SH-SY5Y (cell line): ENCODE measurements around the gene SDC3.

Source experiments
- GATA2 ChIP-seq: IDR thresholded peaks from 2 replicates; pipeline ENCODE4 v1.6.1; 2011; ENCODE audit warnings: mild to moderate bottlenecking, low read depth, low read length
- GATA3 ChIP-seq: IDR thresholded peaks from 2 replicates; pipeline ENCODE4 v1.6.1; 2011; ENCODE audit warnings: low read depth, mild to moderate bottlenecking, low read length, moderate library complexity

DNA sequence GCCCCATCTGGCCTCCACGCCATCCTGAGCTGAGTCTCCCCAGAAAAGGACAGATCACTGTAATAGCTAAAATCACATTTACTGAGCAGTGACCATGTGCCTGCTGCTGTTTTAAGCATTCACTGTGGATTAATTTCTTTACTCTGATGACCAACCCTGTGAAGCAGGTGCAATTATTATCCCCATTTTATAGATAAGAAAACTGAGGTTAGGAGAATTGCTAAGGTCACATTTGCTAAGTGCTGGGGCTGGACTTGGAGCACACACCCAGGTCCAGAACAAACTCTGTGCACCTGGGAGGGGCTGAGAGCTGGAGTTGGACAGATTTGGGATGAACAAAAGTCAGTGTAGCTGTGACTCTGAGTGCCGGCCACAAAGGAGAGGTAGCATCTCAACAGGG, 58.0 kb downstream of the SDC3 start:
- no peak for TF ChIP-seq GATA2
- no peak for TF ChIP-seq GATA3
